Effector CD8-positive, alpha-beta T cell (primary cell): ENCODE data around the gene HOMER2.
"Not testable (repeated sequence)": the region's sequence is repeated elsewhere in the genome, so short reads cannot be mapped to it uniquely, and the experiment has no call there.

Experiments used
- DNase-seq: peaks from one replicate; lab custom pipeline; 2025; lab: John Stamatoyannopoulos, UW

The HOMER2 gene

GRCh38 chr15:82964890-82965289 is 12.4 kb upstream of the HOMER2 start:
- no peak for DNase-seq

- no peak for DNase-seq
Measured at GRCh38 chr15:82963471-82964341, 11.2 kb upstream of the HOMER2 start.

GRCh38 chr15:82960766-82961165 is 8.2 kb upstream of the HOMER2 start:
- no peak for DNase-seq

- DNase-seq: no peak
Measured at GRCh38 chr15:82959423-82959822, 6.9 kb upstream of the HOMER2 start.

GRCh38 chr15:82958638-82959037 is 6.1 kb upstream of the HOMER2 start:
- no peak for DNase-seq

- no peak for DNase-seq
Measured at GRCh38 chr15:82951472-82952157, 905 bp downstream of the HOMER2 start.

- DNase-seq: no peak
Measured at GRCh38 chr15:82950746-82951370, 1.7 kb downstream of the HOMER2 start.

- no peak for DNase-seq
Measured at GRCh38 chr15:82950295-82950694, 2.2 kb downstream of the HOMER2 start.

- no peak for DNase-seq
Measured at GRCh38 chr15:82946155-82946701, 6.3 kb downstream of the HOMER2 start.

- DNase-seq: no peak
Measured at GRCh38 chr15:82945326-82945725, 7.2 kb downstream of the HOMER2 start.

GRCh38 chr15:82944821-82945220 is 7.7 kb downstream of the HOMER2 start:
- DNase-seq: no peak

GRCh38 chr15:82944056-82944455 is 8.5 kb downstream of the HOMER2 start:
- no peak for DNase-seq

GRCh38 chr15:82943176-82943575 is 9.3 kb downstream of the HOMER2 start:
- no peak for DNase-seq

GRCh38 chr15:82942691-82943090 is 9.8 kb downstream of the HOMER2 start:
- DNase-seq: no peak

GRCh38 chr15:82939678-82940077 is 12.8 kb downstream of the HOMER2 start:
- not testable (repeated sequence) for DNase-seq

- DNase-seq: no peak
Measured at GRCh38 chr15:82937712-82938058, 14.8 kb downstream of the HOMER2 start.

- DNase-seq: no peak
Measured at GRCh38 chr15:82936966-82937711, 15.4 kb downstream of the HOMER2 start.

- no peak for DNase-seq
Measured at GRCh38 chr15:82935382-82935781, 17.1 kb downstream of the HOMER2 start.

- no peak for DNase-seq
Measured at GRCh38 chr15:82934100-82934880, 18.2 kb downstream of the HOMER2 start.

GRCh38 chr15:82933576-82933975 is 18.9 kb downstream of the HOMER2 start:
- no peak for DNase-seq

GRCh38 chr15:82931221-82931620 is 21.3 kb downstream of the HOMER2 start:
- DNase-seq: no peak
